HG03139 (cell line): Measurements from ENCODE around the gene DCUN1D2.
"Not testable (repeated sequence)": the region's sequence is repeated elsewhere in the genome, so short reads cannot be mapped to it uniquely, and the experiment has no call there.

Experiments used
- ATAC-seq: cut with Tn5 transposase; IDR thresholded peaks from one replicate; pipeline ENCODE4 v1.9.1; 2021; ENCODE audit not compliant: unreplicated experiment

Gene DCUN1D2

DNA sequence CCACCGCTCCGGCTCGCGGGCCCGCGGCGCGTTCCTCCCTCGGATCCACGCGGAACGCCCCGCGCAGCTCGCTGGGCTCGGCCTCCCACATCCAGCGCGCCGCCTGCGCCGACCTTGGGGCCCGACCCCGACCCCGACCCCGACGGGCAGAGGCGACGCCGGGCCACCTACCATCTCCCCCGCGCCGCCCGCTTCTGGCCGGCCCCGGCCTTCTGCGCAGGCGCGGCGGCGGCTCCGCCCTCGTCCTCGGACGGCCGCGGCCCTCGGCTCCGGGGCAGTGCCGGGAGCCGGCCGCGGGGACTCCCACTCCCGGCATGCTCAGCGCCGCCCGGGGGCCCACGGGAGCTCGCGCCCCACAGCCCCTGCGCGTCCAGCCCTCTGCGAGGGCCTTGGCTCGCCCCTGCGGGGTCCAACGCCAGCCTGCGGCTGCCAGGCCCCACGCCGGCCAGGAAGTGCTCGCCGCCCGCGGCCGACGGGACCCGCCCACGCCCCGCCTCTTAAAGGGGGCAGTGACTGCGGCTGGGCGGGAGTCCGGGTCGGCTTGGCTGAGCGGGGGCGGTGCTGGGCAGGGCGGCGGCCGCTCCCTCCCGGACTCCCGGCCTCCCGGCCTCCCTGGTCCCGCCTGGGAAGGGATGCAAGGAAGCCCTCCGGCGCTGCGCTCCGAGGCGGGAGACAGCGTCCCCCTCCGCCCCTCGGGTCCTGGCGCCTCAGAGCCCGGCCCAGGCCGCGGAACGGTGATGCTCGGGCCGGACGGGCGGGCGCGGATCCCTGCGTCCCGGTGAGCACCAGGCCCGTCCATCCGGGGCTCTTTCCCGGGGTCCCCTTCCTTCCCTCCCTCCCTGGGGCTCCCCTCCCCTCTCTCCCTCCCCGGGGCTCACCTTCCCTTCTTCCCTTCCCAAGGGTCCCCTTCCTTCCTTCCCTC lies at the start of gene DCUN1D2:
DCUN1D2 (minus strand) TSS at position 216 of the 922 bp plus-strand sequence; CDS start at position 174, 42 bp downstream.
- peak; percentile 74 for ATAC-seq

DNA sequence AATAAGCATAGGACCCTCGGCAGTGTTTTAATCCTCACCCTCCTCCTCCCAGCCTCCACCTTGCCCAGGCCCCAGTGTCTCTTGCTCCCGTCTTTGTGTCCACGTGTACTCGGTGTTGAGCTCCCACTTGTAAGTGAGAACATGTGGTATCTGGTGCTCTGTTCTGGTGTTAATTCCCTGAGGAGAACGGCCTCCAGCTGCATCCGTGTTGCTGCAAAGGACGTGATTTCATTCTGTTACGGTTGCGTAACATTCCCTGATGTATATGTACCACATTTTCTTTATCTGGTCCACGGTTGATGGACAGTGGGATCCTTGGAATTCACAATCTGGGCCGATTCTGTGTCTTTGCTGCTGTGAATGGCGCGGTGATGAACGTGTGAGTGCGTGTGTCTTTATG lies 49.3 kb upstream of the DCUN1D2 start:
- ATAC-seq = no peak

DNA sequence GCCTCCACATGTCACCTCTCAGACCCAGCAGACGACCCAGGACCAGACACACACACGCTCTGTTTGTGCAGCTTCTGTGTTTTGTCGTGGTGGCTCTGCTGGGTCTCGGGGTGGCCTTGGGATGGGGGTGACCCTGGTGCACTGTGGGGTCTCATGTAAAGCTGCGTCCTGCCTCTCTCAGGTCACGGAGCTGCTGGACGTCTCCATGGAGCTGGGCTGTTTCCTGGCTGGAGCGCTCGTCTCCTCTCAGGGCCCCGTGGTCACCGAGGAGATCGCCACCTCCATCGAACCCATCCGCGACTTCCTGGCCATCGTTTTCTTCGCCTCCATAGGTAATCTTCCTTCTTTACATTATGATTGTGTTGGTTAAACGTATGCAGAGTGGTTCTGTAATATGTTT lies 48.7 kb upstream of the DCUN1D2 start:
- no peak for ATAC-seq

DNA sequence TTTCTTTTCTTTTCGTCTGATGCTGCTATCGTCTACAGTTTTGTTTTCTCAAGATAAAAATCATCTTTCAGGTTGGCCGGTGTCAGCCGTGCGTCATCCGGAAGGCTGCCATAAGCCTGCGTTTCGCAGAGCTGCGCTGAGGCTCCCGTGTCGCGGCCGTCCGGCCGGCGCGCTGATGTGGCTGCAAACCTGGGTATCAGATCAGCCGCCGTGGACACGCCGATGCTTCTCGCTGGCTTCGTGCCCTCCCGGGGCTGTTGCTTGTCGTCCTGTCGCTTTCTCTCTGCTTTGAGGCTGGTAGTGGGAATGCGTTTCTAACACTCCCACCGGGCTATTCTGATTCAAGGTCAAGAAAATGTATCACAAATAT lies 48.2 kb upstream of the DCUN1D2 start:
- no peak for ATAC-seq

DNA sequence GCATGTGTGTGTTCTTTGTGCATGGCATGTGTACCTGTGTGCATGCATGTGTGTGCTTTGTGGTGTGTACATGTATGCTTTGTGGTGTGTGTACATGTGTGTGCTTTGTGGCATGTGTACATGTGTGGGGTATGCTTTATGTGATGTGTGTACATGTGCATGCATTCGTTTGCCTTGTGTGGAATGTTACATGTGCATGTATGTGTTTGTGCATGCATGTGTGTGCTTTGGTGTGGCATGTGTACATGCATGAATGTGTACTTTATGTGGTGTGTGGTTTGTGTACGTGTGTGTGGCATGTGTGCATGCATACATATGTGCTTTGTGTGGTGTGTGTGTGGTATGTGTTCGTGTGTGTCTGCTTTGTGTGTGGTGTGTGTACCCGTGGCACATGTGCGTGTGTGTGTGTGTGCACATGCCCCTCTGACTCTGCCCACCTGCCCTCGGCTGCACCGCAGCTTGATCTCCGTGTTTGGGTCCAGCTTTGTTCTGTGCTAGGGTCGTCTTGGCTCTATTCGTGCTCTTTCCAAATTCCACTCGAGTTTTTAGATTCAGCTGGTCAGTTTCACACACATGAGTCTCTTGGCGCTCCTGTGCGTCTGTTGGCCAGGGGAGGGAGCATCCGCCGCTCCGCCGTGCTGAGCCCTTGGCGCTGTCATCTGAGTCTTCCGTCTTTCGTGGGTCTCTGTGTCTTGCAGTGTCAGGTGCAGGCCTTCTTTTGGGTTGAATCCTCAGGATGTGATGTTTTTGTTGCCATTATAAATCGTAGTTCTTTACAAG lies 47.6 kb upstream of the DCUN1D2 start:
- no peak for ATAC-seq

DNA sequence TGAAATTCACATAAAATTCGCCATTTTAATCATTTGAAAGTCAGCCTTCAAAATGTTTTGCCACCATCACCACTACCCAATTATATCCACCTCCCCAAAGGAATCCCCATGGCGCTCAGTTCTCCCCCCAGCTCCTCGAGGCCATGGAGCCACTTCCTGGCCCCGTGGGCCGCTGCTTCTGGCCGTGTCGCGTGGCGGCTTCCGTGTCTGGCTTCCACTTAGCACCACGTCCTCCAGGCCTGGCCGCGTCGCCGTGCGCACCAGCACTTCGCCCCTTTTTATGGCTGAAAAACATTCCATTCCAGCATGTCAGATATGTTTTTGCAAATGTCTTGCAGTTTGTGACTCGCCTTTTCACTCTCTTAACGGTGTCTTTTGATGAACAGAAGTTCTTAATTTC lies 46.7 kb upstream of the DCUN1D2 start:
- ATAC-seq = no peak

DNA sequence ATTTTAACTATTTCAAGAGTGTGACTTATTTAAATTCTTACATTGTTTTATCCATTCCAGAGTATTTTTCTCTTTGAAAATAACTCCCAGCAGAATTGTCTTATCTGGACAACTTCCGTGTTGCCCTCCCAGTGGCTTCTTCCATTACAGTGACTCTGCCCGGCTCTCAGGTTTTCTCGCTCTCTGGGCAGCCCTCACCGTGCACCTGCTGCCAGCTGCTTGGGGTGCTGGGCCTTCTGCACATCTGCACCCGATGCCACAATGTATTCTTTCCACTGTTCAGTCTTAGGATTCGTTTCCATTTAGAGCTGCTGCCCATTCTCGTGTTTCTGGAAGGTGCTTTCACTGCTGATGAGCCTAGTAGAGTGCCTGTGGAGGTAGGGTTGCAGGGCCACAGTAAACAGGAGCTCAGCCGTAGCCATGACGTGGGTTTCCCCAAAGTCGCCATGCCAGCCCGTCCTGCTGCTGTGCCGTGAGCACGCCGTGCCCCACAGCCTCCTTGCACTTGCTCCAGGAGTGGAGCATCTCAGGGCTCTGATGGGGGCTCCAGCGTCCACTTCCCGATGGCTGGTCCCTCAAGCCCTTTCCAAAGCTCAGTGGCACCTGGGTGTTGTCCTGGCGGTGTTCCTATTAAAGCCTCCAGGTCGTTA lies 46.1 kb upstream of the DCUN1D2 start:
- ATAC-seq = no peak

DNA sequence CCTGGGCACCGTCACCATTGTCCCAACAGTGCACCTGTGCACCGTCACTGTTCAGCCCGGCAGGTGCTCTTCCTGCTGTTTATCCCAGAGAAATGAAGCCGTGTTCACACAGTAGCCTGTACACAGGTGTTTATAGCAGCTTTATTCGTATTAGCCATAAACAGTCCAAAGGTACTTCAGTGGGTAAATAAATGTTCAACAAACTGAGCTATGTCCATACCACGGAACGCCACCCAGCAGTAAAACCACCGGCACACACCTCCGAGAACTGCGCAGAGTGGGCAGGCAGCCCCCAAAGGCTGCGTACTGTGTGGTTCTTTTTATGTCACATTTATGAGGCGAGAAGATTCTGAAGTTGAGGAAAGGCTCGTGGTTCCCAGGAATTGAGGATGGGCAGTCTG lies 44.9 kb upstream of the DCUN1D2 start:
- no peak for ATAC-seq

DNA sequence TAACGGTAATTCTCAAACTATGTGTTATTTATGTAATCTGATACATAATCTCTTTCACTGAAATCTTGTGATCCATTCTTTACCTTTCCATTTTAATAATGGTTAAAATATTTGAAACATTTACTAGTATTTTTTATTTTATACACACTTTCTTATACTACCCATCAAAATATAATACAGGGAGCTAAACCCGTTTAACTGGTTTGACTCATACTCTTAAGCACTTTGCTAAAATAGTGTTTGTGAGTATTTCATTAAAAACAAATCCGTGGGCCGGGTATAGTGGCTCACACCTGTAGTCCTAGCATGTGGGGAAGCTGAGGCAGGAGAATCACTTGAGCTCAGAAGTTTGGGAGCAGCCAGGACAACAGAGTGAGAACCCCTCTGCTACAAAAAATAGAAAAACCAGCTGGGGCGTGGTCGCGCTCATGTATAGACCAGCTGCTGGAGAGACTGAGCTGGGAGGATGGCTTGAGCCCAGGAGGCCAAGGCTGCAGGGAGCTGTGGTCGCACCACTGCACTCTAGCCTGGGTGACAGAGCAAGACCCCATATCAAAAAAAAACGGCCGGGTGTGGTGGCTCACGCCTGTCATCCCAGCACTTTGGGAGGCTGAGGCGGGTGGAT lies 43.8 kb upstream of the DCUN1D2 start:
- no peak for ATAC-seq

DNA sequence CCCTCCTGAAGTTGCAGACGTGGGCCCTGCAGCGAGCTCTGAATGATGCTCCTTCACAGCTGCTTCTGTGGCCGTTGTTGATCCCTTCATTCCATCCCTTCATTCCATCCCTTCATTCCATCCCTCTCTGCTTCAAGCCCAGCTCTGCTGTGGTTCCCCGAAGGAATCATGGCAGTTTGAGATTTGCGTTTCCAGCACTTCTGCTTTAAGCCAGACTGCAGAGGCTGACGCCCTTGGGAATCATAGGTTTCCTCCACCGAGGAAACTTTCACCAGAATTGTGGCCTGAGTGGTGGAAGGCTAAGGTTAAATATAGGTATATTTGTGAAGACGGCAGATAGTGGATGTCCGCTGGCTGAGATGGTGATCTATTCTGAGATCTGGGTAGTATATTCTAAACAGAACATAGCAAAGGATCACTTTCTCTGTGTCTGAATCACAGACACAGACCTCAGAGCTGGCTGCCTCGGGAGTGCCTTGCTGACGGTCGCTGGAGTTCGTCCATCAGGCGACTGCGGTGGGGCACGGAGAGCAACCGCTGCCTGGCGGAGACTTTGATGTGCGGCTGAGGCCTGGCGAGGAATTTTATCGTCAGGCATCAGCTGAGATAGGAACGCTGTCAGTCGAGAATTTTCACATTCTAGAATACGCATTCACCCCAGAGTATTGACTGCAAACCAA lies 42.8 kb upstream of the DCUN1D2 start:
- no peak for ATAC-seq

DNA sequence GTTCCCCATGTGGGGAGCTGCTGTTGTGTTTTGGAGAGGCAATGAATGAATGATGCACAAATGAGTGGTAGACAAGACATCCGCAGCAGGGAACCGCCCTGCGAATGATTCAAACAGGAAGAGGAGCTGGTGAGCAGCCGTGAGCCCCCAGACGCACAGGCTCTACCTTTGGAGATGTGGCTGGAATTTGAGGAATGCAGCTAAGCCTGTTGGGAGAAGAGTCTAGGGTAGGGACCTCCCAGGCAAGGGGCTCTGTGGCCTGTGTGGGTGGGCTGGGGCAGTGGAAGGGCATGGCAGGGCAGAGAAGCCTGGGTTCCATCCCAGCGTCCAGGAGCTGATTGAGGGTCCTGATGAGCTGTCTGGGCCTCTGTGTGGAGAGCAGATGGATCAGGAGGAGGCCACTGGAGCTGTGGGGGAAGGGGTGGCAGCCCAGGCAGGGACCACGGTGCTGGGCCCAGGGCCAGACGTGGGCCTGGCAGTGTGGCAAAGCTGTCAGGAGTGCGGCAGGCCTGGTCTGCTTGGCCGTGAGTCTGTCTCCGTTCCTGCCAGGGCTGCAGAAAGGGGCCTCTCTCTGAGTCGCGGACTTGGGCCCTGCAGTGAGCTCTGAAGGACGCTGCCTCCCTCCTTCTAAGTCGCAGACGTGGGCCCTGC lies 41.8 kb upstream of the DCUN1D2 start:
- no peak for ATAC-seq

DNA sequence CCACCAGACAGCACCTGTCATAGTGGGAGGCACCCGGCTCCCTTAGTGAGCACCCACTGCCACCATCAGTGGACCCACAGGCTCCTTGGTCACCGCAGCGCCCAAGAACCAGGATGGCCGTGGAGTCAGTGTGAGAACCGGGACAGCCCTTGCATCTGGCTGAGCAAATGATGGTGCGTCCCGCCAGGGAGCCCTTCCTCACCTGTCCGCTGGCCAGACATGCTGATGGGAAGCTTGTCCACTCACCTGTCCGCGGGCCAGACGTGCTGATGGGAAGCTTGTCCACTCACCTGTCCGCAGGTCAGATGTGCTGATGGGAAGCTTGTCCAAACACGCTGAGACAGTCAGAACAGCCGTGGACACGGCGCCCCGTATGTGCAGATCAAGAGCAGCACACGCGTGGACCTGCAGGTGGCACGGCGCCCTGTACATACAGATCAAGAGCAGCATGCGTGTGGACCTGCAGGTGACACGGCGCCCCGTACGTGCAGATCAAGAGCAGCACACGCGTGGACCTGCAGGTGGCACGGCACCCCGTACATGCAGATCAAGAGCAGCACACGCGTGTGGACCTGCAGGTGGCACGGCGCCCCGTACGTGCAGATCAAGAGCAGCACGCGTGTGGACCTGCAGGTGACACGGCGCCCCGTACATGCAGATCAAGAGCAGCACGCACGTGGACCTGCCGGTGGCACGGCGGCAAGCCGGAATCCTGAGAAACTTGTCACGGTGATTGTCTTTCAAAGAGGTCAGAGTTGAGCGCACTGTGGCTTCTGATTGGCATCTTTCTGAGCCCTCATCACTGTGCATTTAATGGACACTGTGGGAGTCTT lies 40.7 kb upstream of the DCUN1D2 start:
- ATAC-seq = no peak

DNA sequence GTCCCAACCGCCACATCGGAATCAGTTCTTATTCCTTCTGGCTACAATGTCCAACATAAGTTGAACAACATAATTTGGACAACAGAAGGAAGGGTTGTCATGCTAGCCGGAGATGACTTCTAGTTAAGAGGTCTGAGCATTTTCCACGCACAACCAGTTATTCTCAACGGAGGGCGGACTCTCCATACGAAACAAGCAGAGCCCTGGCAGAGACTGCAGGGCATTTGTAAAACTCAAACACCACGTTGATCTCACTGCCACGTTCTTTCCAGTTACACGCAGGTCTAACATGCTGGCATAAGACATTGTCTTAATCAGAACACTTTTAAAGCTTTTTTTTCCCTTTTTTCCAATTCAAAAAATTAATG lies 38.3 kb upstream of the DCUN1D2 start:
- no peak for ATAC-seq

DNA sequence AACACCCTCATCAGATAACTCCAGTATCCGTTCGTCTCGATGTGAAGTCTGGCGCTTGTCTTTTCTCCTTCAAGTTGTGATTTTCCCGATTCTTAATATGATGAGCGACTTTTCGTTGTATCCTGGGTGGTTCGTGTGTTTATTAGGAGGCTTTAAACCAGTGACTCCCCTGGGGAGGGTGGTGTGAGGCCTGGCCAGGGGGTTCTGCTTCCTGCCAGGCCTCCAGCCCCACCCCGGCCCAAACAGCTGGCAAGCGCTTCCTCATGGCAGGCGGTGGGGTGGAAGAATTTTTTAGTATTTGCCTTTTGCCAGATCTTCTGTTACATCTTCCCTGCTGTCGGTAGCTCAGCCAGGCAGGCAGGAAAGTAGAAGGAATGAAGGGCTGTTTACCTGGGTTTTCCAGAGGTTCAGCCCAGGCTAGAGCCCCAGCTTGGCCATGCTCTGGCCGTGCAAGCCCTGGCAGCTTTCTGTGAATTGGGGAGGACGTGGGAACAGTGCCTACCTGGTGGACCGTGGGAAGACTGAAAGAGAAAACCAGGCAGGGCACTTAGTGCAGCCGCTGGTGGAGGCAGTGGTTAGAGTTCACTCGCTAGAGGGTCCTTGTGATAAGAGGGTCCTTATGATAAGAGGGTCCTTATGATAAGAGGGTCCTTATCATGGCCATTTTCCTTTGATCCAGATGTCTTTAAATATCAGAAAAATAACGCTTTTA lies 37.7 kb upstream of the DCUN1D2 start:
- no peak for ATAC-seq

DNA sequence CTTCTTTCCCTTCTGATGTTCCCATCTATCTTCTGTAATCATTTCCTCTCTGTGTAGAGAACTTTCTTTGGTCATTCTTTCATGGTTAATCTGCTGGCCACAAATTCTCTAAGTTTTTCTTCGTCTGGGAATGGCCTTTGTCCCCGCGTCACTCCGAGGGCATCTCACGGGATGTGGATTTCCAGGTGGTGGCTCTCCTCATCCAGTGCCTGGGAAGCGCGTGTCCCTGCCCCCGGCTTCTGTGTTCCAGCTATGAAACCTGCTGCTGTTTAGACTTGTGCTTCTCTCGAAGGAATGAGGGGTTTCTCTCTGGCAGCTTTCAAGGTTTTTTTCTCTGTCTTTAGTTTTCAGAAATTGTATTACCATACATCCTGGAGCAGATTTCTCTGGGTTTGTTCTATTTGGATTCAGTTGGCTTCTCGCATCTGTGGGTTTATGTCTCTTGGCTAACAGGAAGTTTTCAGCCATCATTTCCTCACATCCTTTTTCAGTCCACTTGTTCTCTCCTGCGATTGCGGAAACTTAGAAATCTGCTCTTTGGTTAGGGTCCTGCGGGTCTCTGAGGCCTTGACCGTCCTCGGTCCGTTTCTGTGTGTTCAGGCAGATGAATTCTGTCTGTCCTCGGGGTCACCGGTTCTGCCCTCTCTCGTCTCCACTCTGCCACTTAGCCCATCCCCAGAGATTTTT lies 36.9 kb upstream of the DCUN1D2 start:
- no peak for ATAC-seq

DNA sequence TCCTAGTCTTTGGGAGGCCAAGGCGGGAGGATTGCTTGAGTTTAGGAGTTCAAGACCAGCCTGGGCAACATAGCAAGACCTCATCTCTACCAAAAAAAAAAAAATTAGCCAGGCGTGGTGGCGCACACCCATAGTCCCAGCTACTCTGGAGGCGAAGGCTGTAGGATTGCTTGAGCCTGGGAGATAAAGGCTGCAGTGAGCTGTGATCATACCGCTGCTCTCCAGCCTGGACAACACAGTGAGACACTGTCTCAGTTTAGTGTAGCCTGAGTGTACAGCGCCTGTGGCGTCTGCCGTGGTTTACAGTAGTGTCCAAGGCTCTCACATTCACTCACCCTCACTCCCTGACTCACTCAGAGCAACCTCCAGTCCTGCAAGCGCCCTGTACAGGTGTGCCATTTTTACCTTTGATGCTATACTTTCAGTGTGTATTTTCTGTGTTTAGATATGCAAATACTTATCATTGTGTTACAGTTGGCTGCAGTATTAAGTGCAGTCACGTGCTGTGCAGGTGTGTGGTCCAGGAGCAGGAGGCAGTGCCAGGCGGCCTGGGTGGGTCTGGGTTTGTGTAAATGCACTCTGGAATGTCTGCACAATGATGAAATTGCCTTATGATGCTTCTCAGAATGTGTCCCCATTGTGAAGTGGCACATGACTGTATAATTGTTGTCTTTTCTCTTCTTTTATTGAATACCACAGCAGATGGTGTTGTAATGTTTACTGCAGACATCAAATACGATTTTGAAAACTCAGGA lies 36.1 kb upstream of the DCUN1D2 start:
- no peak for ATAC-seq

DNA sequence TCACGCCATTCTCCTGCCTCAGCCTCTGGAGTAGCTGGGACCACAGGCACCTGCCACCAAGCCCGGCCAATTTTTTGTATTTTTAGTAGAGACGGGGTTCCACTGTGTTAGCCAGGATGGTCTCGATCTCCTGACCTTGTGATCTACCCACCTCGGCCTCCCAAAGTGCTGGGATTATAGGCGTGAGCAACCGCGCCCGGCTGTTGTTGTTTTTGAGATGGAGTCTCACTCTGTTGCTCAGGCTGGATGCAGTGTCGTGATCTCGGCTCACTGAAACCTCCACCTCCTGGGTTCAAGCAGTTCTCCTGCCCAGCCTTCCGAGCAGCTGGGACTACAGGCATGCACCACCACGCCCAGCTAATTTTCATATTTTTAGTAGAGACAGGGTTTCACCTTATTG lies 31.9 kb upstream of the DCUN1D2 start:
- not testable (repeated sequence) for ATAC-seq
